Activated CD4-positive, alpha-beta T cell treated with anti-CD3 and anti-CD28 coated beads, Interleukin-2, amount 50 U/mL, for 24 hours (primary cell): ENCODE results near the gene LRP6.

Experiments used
- DNase-seq, 2 donors: peaks; one replicate each; pipeline ENCODE4 v3.0.0-alpha.2; 2020; ENCODE audit warnings: low read depth in 1 of 2, low spot score in 1 of 2

Gene LRP6

GRCh38 chr12:12126551-12126950 lies 140.3 kb downstream of the LRP6 start:
- no peak for DNase-seq

- DNase-seq: no peak
These were observed 143.7 kb downstream of the LRP6 start for GRCh38 chr12:12123036-12123604.

GRCh38 chr12:12121061-12121460 lies 145.8 kb downstream of the LRP6 start:
- no peak for DNase-seq

GRCh38 chr12:12116677-12117076 lies 150.2 kb downstream of the LRP6 start:
- DNase-seq: no peak

DNA sequence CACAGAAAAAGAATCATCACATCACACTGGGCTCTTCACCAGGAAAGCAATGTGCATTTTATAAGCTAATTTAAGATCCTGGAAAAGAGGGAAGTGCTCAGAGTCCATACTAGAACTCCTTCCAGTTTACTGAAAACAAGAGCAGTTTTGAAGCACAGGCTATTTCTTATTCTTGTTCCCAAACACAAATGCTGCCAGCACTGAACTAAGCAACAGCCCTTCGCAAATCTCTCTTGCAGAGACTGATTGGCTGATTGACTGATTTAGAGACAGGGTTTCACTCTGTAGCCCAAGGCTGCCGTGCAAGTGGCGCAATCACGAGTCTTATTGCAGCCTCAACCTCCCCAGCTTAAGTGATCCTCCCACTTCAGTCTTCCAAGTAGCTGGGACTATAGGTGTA lies 151.3 kb downstream of the LRP6 start:
- DNase-seq: no peak

DNA sequence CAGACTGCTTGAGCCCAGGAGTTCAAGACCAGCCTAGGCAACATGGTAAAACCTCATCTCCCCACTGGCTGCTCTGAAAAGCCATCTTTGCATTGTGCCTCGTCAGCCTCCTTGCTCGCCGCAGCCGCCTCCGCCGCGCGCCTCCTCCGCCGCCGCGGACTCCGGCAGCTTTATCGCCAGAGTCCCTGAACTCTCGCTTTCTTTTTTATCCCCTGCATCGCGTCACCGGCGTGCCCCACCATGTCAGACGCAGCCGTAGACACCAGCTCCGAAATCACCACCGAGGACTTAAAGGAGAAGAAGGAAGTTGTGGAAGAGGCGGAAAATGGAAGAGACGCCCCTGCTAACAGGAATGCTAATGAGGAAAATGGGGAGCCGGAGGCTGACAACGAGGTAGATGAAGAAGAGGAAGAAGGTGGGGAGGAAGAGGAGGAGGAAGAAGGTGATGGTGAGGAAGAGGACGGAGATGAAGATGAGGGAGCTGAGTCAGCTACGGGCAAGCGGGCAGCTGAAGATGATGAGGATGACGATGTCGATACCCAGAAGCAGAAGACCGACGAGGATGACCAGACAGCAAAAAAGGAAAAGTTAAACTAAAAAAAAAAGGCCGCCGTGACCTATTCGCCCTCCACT lies 155.8 kb downstream of the LRP6 start:
- peak in 1 of 2 donors; percentile 4 for DNase-seq

DNA sequence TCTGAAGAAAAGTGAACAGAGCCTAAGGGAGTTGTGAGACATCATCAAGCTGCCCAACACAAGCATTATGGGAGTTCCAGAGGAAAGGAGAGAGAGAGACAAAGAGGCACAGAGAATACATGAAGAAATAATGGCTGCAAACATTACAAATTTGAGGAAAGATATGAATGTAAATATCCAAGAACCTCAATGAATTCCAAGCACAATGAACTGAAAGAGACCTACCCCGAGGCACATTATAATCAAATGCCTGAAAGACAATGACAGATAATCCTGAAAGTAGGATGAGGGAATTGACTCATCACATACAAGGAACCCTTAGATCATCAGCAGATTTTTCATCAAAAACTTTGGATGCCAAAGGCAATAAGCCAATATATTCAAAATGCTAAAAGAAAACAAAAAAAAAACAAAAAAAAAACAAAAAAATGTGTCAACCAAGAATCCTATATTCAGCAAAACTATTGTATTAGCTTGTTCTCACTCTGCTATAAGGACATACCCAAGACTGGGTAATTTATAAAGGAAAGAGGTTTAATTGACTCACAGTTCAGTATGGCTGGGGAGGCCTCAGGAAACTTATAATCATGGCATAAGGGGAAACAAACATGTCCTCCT lies 158.3 kb downstream of the LRP6 start:
- DNase-seq: no peak

DNA sequence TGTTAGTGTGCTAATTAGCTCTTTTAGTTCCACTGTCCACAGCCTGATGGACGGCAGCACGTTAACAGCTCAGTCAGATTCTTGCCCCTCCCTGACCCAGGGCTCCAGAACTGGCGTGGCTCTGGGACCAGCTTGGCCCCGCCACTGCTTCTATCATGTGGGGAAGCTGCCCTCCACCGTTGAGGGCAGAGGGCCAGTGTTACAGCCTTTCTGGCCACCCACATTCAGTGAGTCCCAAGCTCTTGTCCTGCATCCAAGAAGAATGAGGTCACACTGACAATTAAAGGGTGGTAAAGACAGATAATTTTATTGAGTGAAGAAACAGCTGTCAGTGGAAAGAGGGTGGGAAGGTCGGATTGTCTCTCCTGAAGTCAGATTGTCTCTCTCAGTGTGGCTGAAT lies 159.2 kb downstream of the LRP6 start:
- no peak for DNase-seq

GRCh38 chr12:12099102-12099501 lies 167.7 kb downstream of the LRP6 start:
- DNase-seq: no peak

DNA sequence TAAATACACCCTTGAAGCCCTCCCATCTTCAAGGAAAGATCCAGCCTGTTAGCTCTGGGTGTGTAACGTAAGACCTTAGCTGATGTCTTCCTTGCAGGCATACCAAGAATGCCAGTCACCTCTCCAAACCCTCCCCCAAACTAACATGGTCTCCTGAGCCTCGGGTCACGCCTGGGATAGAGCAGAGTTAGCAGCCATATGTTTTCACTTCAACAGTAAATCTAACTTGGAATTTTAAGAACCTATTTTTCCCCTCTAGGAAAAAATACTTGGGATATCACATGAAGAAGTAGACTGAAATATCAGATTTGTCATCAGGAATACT lies 168.2 kb downstream of the LRP6 start:
- no peak for DNase-seq

- no peak for DNase-seq
These were observed 168.8 kb downstream of the LRP6 start for GRCh38 chr12:12097891-12098690.

DNA sequence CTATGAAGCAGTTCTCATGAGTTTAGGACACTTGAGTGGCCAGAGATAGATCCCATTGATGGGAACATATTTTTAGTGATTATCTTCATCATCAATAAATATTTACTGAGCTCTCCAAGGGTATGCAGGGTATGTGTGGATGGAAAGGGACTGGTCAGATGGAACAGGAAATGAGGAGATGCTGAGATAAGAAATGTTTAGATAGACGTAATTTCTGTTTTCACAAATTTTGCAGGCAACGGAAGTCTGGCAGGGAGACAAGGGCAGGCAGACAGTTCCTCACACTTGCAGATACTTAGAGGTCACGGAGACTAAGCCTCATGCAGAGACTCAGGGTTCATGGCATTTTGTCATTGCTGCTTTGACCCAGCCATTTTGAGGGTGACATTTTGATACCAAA lies 171.8 kb downstream of the LRP6 start:
- DNase-seq: no peak

GRCh38 chr12:12094481-12094880 lies 172.4 kb downstream of the LRP6 start:
- no peak for DNase-seq

- no peak for DNase-seq
These were observed 174.7 kb downstream of the LRP6 start for GRCh38 chr12:12091977-12092663.

DNA sequence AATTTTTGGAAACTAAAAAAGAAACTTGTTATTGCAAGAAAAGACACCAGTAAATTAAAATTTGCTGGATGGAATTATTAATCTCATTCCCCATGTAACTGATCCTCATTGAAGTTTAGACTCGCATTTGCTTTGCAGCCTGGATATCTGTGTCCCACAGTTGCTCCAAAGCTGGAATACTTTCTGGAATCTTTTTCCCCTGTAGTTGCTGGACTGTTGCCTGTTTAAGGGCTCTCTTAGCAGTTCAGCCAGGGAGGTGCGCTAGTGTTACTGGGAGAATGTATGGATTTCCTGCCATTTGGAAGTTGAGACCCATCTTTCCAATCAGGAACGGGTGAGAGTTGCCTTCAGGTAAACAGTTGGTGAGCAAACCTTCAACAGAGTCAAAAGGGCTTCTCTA lies 175.8 kb downstream of the LRP6 start:
- no peak for DNase-seq

GRCh38 chr12:12088761-12089160 lies 178.1 kb downstream of the LRP6 start:
- DNase-seq: no peak

GRCh38 chr12:12088147-12088546 lies 178.7 kb downstream of the LRP6 start:
- no peak for DNase-seq

DNA sequence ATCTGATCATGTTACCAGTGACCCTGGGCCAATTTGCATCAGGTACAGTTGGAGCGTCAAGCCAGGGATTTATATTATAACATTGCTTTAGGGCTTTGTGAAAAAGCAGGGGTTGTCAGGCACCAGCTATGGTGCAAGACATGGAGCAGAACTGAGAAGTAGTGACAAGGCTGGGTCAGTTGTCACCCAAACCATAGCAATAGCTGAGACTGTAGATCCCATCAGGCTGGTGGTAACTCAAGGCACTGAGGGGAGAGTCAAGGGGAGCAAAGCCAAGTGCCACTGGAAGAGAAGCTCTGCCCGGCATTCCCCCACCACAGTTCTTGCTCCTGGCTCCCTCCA lies 179.2 kb downstream of the LRP6 start:
- no peak for DNase-seq

GRCh38 chr12:12086973-12087692 lies 179.7 kb downstream of the LRP6 start:
- no peak for DNase-seq

- no peak for DNase-seq
These were observed 180.5 kb downstream of the LRP6 start for GRCh38 chr12:12086362-12086761.

DNA sequence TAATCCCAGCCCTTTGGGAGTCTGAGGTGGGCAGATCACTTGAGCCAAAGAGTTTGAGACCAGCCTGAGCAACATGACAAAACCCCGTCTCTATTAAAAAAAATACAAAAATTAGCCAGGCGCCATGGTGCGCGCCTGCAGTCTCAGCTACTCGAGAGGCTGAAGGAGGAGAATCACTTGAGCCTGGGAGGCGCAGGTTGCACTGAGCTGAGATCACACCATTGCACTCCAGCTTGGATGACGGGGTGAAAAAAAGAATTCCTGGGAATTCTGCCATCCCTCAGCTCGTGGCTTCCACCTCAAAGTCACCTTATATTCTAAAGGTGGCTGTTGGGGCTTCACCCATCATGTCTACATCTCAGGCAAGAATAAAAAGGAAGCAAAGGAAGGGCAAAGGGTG lies 183.2 kb downstream of the LRP6 start:
- DNase-seq: no peak
